SK-N-SH treated with all-trans-retinoic acid at 6 μM for 48 hours (cell line): ENCODE data around the gene TAPT1.

Experiments
- ATAC-seq: fragments of 200-7000 bp; cut with Tn5 transposase; 3 replicates; pipeline ENCODE4 v1.9.1; 2020; ENCODE audit warnings: mild to moderate bottlenecking, moderate library complexity
- ARNTL ChIP-seq: fragments of 450-650 bp; formaldehyde crosslinking; IDR thresholded peaks from 2 replicates; pipeline ENCODE4 v1.5.0; 2020; ENCODE audit warnings: low read depth, mild to moderate bottlenecking, moderate library complexity, borderline replicate concordance
- BACH2 ChIP-seq: fragments of 250-450 bp; sonication (Bioruptor Pico); IDR thresholded peaks from 2 replicates; pipeline ENCODE4 v1.9.0; 2021; ENCODE audit warnings: mild to moderate bottlenecking, borderline replicate concordance
- CREB5 ChIP-seq: fragments of 250-450 bp; sonication (Bioruptor Pico); IDR thresholded peaks from 2 replicates; pipeline ENCODE4 v1.5.1; 2020; ENCODE audit warnings: low read depth, mild to moderate bottlenecking, moderate library complexity
- CSDC2 ChIP-seq: fragments of 250-450 bp; sonication (Bioruptor Pico); IDR thresholded peaks from 2 replicates; pipeline ENCODE4 v1.5.0; 2020; ENCODE audit warnings: mild to moderate bottlenecking, moderate library complexity
- CSRNP3 ChIP-seq: fragments of 250-450 bp; sonication (Bioruptor Pico); IDR thresholded peaks from 2 replicates; pipeline ENCODE4 v1.5.1; 2021; ENCODE audit warnings: mild to moderate bottlenecking, moderate library complexity
- ESRRG ChIP-seq: fragments of 250-450 bp; sonication (Bioruptor Pico); IDR thresholded peaks from 2 replicates; pipeline ENCODE4 v1.6.1; 2021; ENCODE audit warnings: mild to moderate bottlenecking
- GLIS3 ChIP-seq: fragments of 250-450 bp; sonication (Bioruptor Pico); IDR thresholded peaks from 2 replicates; pipeline ENCODE4 v1.5.0; 2020; ENCODE audit warnings: mild to moderate bottlenecking, moderate library complexity
- ISL1 ChIP-seq: fragments of 250-450 bp; sonication (Bioruptor Pico); IDR thresholded peaks from 2 replicates; pipeline ENCODE4 v2.1.2; 2022; ENCODE audit warnings: mild to moderate bottlenecking, moderate library complexity
- OSR1 ChIP-seq: fragments of 250-450 bp; sonication (Bioruptor Pico); IDR thresholded peaks from 2 replicates; pipeline ENCODE4 v1.8.0; 2022; ENCODE audit warnings: moderate library complexity, mild to moderate bottlenecking, inconsistent platforms
- PATZ1 ChIP-seq: fragments of 250-450 bp; sonication (Bioruptor Pico); IDR thresholded peaks from 2 replicates; pipeline ENCODE4 v1.8.0; 2020; ENCODE audit warnings: mild to moderate bottlenecking, moderate library complexity, borderline replicate concordance
- POU6F1 ChIP-seq: fragments of 250-450 bp; sonication (Bioruptor Pico); IDR thresholded peaks from 2 replicates; pipeline ENCODE4 v1.8.0; 2021; ENCODE audit warnings: low read depth, mild to moderate bottlenecking, moderate library complexity, borderline replicate concordance
- PPARA ChIP-seq: fragments of 250-450 bp; sonication (Bioruptor Pico); IDR thresholded peaks from 2 replicates; pipeline ENCODE4 v1.5.0; 2020; ENCODE audit warnings: mild to moderate bottlenecking, borderline replicate concordance
- RARB ChIP-seq: fragments of 250-450 bp; sonication (Bioruptor Pico); IDR thresholded peaks from 2 replicates; pipeline ENCODE4 v1.8.0; 2021; ENCODE audit warnings: mild to moderate bottlenecking, moderate library complexity
- SNAI2 ChIP-seq: fragments of 250-450 bp; sonication (Bioruptor Pico); IDR thresholded peaks from 2 replicates; pipeline ENCODE4 v1.5.0; 2020; ENCODE audit warnings: mild to moderate bottlenecking, moderate library complexity
- TCF4 ChIP-seq: fragments of 250-450 bp; sonication (Bioruptor Pico); IDR thresholded peaks from 2 replicates; pipeline ENCODE4 v1.8.0; 2021; ENCODE audit warnings: mild to moderate bottlenecking, moderate library complexity, borderline replicate concordance
- TOX ChIP-seq: fragments of 250-450 bp; sonication (Bioruptor Pico); IDR thresholded peaks from 2 replicates; pipeline ENCODE4 v1.8.0; 2021; ENCODE audit warnings: mild to moderate bottlenecking, moderate library complexity, borderline replicate concordance
- TSHZ2 ChIP-seq: fragments of 250-450 bp; sonication (Bioruptor Pico); IDR thresholded peaks from 2 replicates; pipeline ENCODE4 v1.5.0; 2020; ENCODE audit warnings: mild to moderate bottlenecking, moderate library complexity
- ZC3H10 ChIP-seq: fragments of 250-450 bp; sonication (Bioruptor Pico); IDR thresholded peaks from 2 replicates; pipeline ENCODE4 v1.5.1; 2021; ENCODE audit warnings: mild to moderate bottlenecking, moderate library complexity
- ZFP3 ChIP-seq: fragments of 250-450 bp; sonication (Bioruptor Pico); IDR thresholded peaks from 2 replicates; pipeline ENCODE4 v1.5.0; 2020; ENCODE audit warnings: mild to moderate bottlenecking, moderate library complexity
- ZFP30 ChIP-seq: fragments of 450-650 bp; formaldehyde crosslinking; IDR thresholded peaks from 2 replicates; pipeline ENCODE4 v1.5.0; 2022; ENCODE audit warnings: mild to moderate bottlenecking, moderate library complexity
- ZNF565 ChIP-seq: fragments of 450-650 bp; formaldehyde crosslinking; conservative IDR thresholded peaks from 2 replicates; pipeline ENCODE4 v1.5.0; 2020; ENCODE audit warnings: low read depth, mild to moderate bottlenecking, moderate library complexity
- ZNF70 ChIP-seq: fragments of 450-650 bp; formaldehyde crosslinking; IDR thresholded peaks from 2 replicates; pipeline ENCODE4 v1.5.0; 2020; ENCODE audit warnings: mild to moderate bottlenecking, moderate library complexity
- ZNF8 ChIP-seq: fragments of 450-650 bp; formaldehyde crosslinking; IDR thresholded peaks from 2 replicates; pipeline ENCODE4 v1.5.0; 2020; ENCODE audit warnings: mild to moderate bottlenecking, moderate library complexity

The TAPT1 gene

GRCh38 chr4:16122308-16122711 lies 104.0 kb downstream of the TAPT1 start (continued):
- no peak for TF ChIP-seq CSDC2
- TF ChIP-seq, all 23 proteins: peak for 0

- TF ChIP-seq ISL1 (CRISPR knock-in tag) (no peak), PPARA (CRISPR knock-in tag) (no peak), RARB (CRISPR knock-in tag) (no peak), ZNF70 (CRISPR knock-in tag) (no peak), ARNTL (CRISPR knock-in tag) (no peak), OSR1 (no peak)
- peak; percentile 66 for ATAC-seq
These were observed 105.6 kb downstream of the TAPT1 start for GRCh38 chr4:16120720-16121119.

GRCh38 chr4:16119981-16120380 lies 106.3 kb downstream of the TAPT1 start:
- no peak for TF ChIP-seq TOX
- TF ChIP-seq, all 23 proteins: peak for 0
- ATAC-seq: no peak

- ATAC-seq: no peak
- TF ChIP-seq BACH2 (CRISPR knock-in tag): no peak
- TF ChIP-seq ZC3H10: no peak
- no peak for TF ChIP-seq ZFP30 (CRISPR knock-in tag)
- no peak for TF ChIP-seq ZFP3 (CRISPR knock-in tag)
- no peak for TF ChIP-seq ZNF8 (CRISPR knock-in tag)
- TF ChIP-seq CREB5 (CRISPR knock-in tag): no peak
- TF ChIP-seq PPARA (CRISPR knock-in tag): no peak
- no peak for TF ChIP-seq GLIS3 (CRISPR knock-in tag)
- no peak for TF ChIP-seq POU6F1 (CRISPR knock-in tag)
- no peak for TF ChIP-seq TSHZ2 (CRISPR knock-in tag)
- no peak for TF ChIP-seq OSR1
- no peak for TF ChIP-seq ESRRG (CRISPR knock-in tag)
- no peak for TF ChIP-seq ZNF565 (CRISPR knock-in tag)
- TF ChIP-seq ZNF70 (CRISPR knock-in tag): no peak
- no peak for TF ChIP-seq RARB (CRISPR knock-in tag)
- TF ChIP-seq TCF4 (CRISPR knock-in tag): no peak
- TF ChIP-seq TOX: no peak
- no peak for TF ChIP-seq SNAI2
- TF ChIP-seq CSRNP3 (CRISPR knock-in tag): no peak
- TF ChIP-seq CSDC2: no peak
These were observed 108.2 kb downstream of the TAPT1 start for GRCh38 chr4:16118090-16118489.

- ATAC-seq: no peak
- no peak for TF ChIP-seq ZNF565 (CRISPR knock-in tag)
- no peak for TF ChIP-seq PATZ1 (CRISPR knock-in tag)
These were observed 109.1 kb downstream of the TAPT1 start for GRCh38 chr4:16117164-16117563.
